CD14-positive monocyte (primary cell): ENCODE data around the gene TCAF1. TPM values are rescaled to one million over a fixed set of nuclear protein-coding genes. Genes with fewer than 3 reads are reported as not detected.

Experiments used
- DNase-seq, 3 donors: peaks; one replicate each; pipeline ENCODE4 v3.0.0-alpha.2; 2011 to 2022
- H2AFZ ChIP-seq: 2 replicates; pipeline ENCODE4 v1.6.0; 2012; ENCODE audit warnings: mild to moderate bottlenecking, low read depth, low read length, inconsistent platforms; ENCODE audit not compliant: insufficient read depth, poor library complexity, severe bottlenecking
- H3K27ac ChIP-seq, 2 donors: 1 replicate in 1 of 2; 2 replicates in 1 of 2; pipeline ENCODE4 v1.5.1; 2012 to 2013; ENCODE audit warnings: low read length in 2 of 2, control low read depth in 1 of 2, inconsistent platforms in 1 of 2, low read depth in 1 of 2, mild to moderate bottlenecking in 1 of 2
- H3K27me3 ChIP-seq, 2 donors: one replicate each; pipeline versions ENCODE4 v1.6.0 to v1.6.1; 2011 to 2013; ENCODE audit warnings: low read length in 2 of 2; ENCODE audit not compliant: control insufficient read depth in 2 of 2, insufficient read depth in 2 of 2
- H3K36me3 ChIP-seq, 2 donors: replicated peaks in 1 of 2; 1 replicate in 1 of 2; 2 replicates in 1 of 2; pipeline versions ENCODE4 v1.5.1 to v1.6.1; 2012 to 2013; ENCODE audit warnings: low read length in 2 of 2, control low read depth in 1 of 2, inconsistent platforms in 1 of 2, mild to moderate bottlenecking in 1 of 2; ENCODE audit not compliant: insufficient read depth in 2 of 2, control insufficient read depth in 1 of 2
- H3K4me1 ChIP-seq, 2 donors: 1 replicate in 1 of 2; 2 replicates in 1 of 2; pipeline versions ENCODE4 v1.5.1 to v1.6.1; 2012 to 2013; ENCODE audit warnings: low read length in 2 of 2, control low read depth in 1 of 2, inconsistent platforms in 1 of 2, mild to moderate bottlenecking in 1 of 2, moderate library complexity in 1 of 2; ENCODE audit not compliant: insufficient read depth in 2 of 2, control insufficient read depth in 1 of 2
- H3K4me2 ChIP-seq: replicated peaks from 2 replicates; pipeline ENCODE3; 2012; ENCODE audit warnings: low read length, moderate library complexity, mild to moderate bottlenecking; ENCODE audit not compliant: poor library complexity, severe bottlenecking; ENCODE audit errors: extremely low read depth
- H3K4me3 ChIP-seq, 3 experiments: fragments of 200-600 bp in 1 of 3; sonication (generic) in 1 of 3; replicated peaks in 1 of 3; 1 replicate in 2 of 3; 2 replicates in 1 of 3; pipeline ENCODE4 v1.5.1; 2011 to 2013; ENCODE audit warnings: low read length in 3 of 3, mild to moderate bottlenecking in 3 of 3, control low read depth in 2 of 3, low read depth in 2 of 3, inconsistent platforms in 1 of 3, moderate library complexity in 1 of 3
- H3K79me2 ChIP-seq: 2 replicates; pipeline ENCODE4 v1.6.0; 2012; ENCODE audit warnings: mild to moderate bottlenecking, control low read depth, inconsistent platforms, low read length, moderate library complexity; ENCODE audit not compliant: insufficient read depth
- H3K9ac ChIP-seq: 2 replicates; pipeline ENCODE4 v1.6.0; 2017; ENCODE audit warnings: low read length, mild to moderate bottlenecking; ENCODE audit not compliant: insufficient read depth, poor library complexity, severe bottlenecking
- H3K9me3 ChIP-seq, 2 donors: replicated peaks in 1 of 2; 1 replicate in 1 of 2; 2 replicates in 1 of 2; pipeline versions ENCODE4 v1.5.1 to v1.6.1; 2012 to 2013; ENCODE audit warnings: low read length in 2 of 2, control low read depth in 1 of 2; ENCODE audit not compliant: control insufficient read depth in 1 of 2, insufficient read depth in 1 of 2
- H4K20me1 ChIP-seq: 2 replicates; pipeline ENCODE4 v1.6.0; 2012; ENCODE audit warnings: mild to moderate bottlenecking, low read length, control low read depth, moderate library complexity; ENCODE audit not compliant: insufficient read depth
- H3K27ac Mint-ChIP-seq, 7 donors: one replicate each; pipeline ENCODE4 v1.8.0; 2020; ENCODE audit warnings: mild to moderate bottlenecking in 7 of 7, mixed read lengths in 7 of 7, moderate library complexity in 6 of 7, inconsistent platforms in 2 of 7
- H3K27me3 Mint-ChIP-seq, 3 donors: one replicate each; pipeline ENCODE4 v1.8.0; 2021 to 2022; ENCODE audit warnings: low read depth in 3 of 3, mild to moderate bottlenecking in 3 of 3, mixed read lengths in 3 of 3, moderate library complexity in 3 of 3, inconsistent platforms in 1 of 3
- H3K36me3 Mint-ChIP-seq, 2 donors: one replicate each; pipeline ENCODE4 v1.8.0; 2020; ENCODE audit warnings: mixed read lengths in 2 of 2, inconsistent platforms in 1 of 2, mild to moderate bottlenecking in 1 of 2
- H3K4me1 Mint-ChIP-seq: one replicate; pipeline ENCODE4 v1.8.0; 2020; ENCODE audit warnings: mild to moderate bottlenecking, mixed read lengths
- H3K4me3 Mint-ChIP-seq, 2 donors: one replicate each; pipeline ENCODE4 v1.8.0; 2020; ENCODE audit warnings: mild to moderate bottlenecking in 2 of 2, mixed read lengths in 2 of 2, moderate library complexity in 1 of 2
- H3K9me3 Mint-ChIP-seq, 7 donors: one replicate each; pipeline ENCODE4 v1.8.0; 2020 to 2022; ENCODE audit warnings: mixed read lengths in 7 of 7, mild to moderate bottlenecking in 6 of 7, moderate library complexity in 6 of 7, inconsistent platforms in 2 of 7
- CTCF ChIP-seq: fragments of 200-600 bp; IDR thresholded peaks from one replicate; pipeline ENCODE4 v1.8.0; 2022; ENCODE audit warnings: antibody characterized with exemption, mild to moderate bottlenecking
- WGBS: methylation state at CpG from one replicate; pipeline ENCODE4 v1.1.5; 2013; ENCODE audit warnings: missing lambda C conversion rate; ENCODE audit not compliant: insufficient coverage; 5-methylcytosine and 5-hydroxymethylcytosine counted together
- intact Hi-C, 2 donors: fragments of 100-400 bp; cut with micrococcal nuclease; formaldehyde crosslinking; loops; one replicate each; pipeline versions ENCODE4 v1.15.0 to v1.15.1; 2023
- polyA plus RNA-seq, 3 donors: library from polyadenylated mRNA; depleted of rRNA in 1 of 3; unstranded in 2 of 3; stranded (reverse) in 1 of 3; fragments of 300-500 nt in 2 of 3; fragments of >200 nt in 1 of 3; fragmentation: Illumina TruSeq in 2 of 3; gene quantifications; 1 replicate in 2 of 3; 2 replicates in 1 of 3; pipeline ENCODE4 v1.2.3, GENCODE V29; 2012 to 2021

TCAF1 gene
- polyA plus RNA-seq, 3 donors, result 1.8 to 3.3 (median 3.0) TPM

- no peaks in the 10 kb centered on the region for H3K27me3 ChIP-seq
- Mint-ChIP-seq H3K27me3 (peaks cover 0 to 3% (median 0%) of the 10 kb centered on the region in 3 donors), H3K4me3 (no peak overlapping the region), H3K9me3 (peaks cover 0 to 11% (median 3%) of the 10 kb centered on the region in 7 donors), H3K27ac (no peak overlapping the region), H3K4me1 (no peaks in the 10 kb centered on the region), H3K36me3 (no peaks in the 10 kb centered on the region)
- WGBS, result no CpG with 5 or more reads among the region's 4 CpGs
- H2AFZ ChIP-seq, result no peak overlapping the region
- no peak overlapping the region for H3K4me3 ChIP-seq
- no peak overlapping the region for H3K4me2 ChIP-seq
- H3K9me3 ChIP-seq, result no peaks in the 10 kb centered on the region
- H3K36me3 ChIP-seq, result no peaks in the 10 kb centered on the region
- no peaks in the 10 kb centered on the region for H4K20me1 ChIP-seq
- DNase-seq, result no peak
- no peak overlapping the region for H3K27ac ChIP-seq
- no peaks in the 10 kb centered on the region for H3K79me2 ChIP-seq
- intact Hi-C loops, result no loop called here
- no peak for TF ChIP-seq CTCF
- no peak overlapping the region for H3K9ac ChIP-seq
- no peaks in the 10 kb centered on the region for H3K4me1 ChIP-seq
These were observed 43.4 kb upstream of the TCAF1 start for GRCh38 chr7:143945423-143945822.

- H3K9me3 Mint-ChIP-seq, result peaks cover 3 to 18% (median 4%) of the 10 kb centered on the region in 7 donors
- H4K20me1 ChIP-seq, result no peaks in the 10 kb centered on the region
- no peak for TF ChIP-seq CTCF
- H3K4me3 ChIP-seq, result no peak overlapping the region
- no peaks in the 10 kb centered on the region for H3K4me1 ChIP-seq
- no peaks in the 10 kb centered on the region for H3K4me1 Mint-ChIP-seq
- peaks cover 0 to 4% (median 2%) of the 10 kb centered on the region in 3 donors for H3K27me3 Mint-ChIP-seq
- no peaks in the 10 kb centered on the region for H3K79me2 ChIP-seq
- H3K36me3 ChIP-seq, result no peaks in the 10 kb centered on the region
- peaks cover 0 to 4% of the 10 kb centered on the region in 2 donors for H3K9me3 ChIP-seq
- intact Hi-C loops, result no loop called here
- H3K27ac ChIP-seq, result no peak overlapping the region
- no peak overlapping the region for H3K4me2 ChIP-seq
- no peak for DNase-seq
- H3K9ac ChIP-seq, result no peak overlapping the region
- H3K4me3 Mint-ChIP-seq, result no peak overlapping the region
- H3K36me3 Mint-ChIP-seq, result no peaks in the 10 kb centered on the region
- no peak overlapping the region for H2AFZ ChIP-seq
- no peak overlapping the region for H3K27ac Mint-ChIP-seq
- no CpG with 5 or more reads among the region's 5 CpGs for WGBS
- no peaks in the 10 kb centered on the region for H3K27me3 ChIP-seq
These were observed 36.6 kb upstream of the TCAF1 start for GRCh38 chr7:143938379-143939243.
